Measurements from ENCODE around the gene HSP90AB1.

GRCh38 chr6:44198684-44199083 lies 48.2 kb upstream of the HSP90AB1 start:
- TF ChIP-seq POLR2A (IDR thresholded peaks at IDR 0.05) (no peak), CTCF (IDR thresholded peaks at IDR 0.05) (no peak)
